ENCODE measurements around the gene MLLT6.
A peak's percentile ranks its signal among the peaks of the same experiment; 100 is the strongest.

The MLLT6 gene

GRCh38 chr17:38741461-38741860 lies 36.4 kb downstream of the MLLT6 start:
- DNase-seq (ENCODE audit: low read depth in 2 of 3, low spot score in 2 of 3) = no peak

DNA sequence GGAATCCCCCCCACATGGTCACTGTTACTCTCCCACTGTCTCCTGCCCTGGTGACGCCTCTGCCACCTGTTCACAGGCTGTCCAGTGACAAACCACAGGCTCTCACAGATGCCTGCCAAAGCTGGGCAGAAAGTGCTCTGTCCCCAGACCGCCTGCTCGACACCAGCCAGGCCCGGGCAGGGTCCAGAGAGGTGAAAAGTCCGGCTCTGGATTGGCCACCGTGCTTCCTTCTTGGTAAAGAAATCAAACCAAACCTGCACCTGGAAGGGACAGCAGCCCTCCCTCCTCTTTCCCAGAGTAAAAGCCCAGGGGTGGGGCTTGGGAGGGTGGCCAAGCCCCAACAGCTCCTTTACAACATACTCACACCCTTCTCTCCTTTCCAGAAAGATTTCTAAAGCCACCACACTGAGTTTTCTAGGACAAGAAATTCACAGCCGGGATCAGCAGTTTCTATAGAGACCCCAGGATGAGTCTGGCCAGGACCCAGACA lies 36.9 kb downstream of the MLLT6 start:
- DNase-seq (ENCODE audit: low read depth in 2 of 3, low spot score in 2 of 3) = no peak

GRCh38 chr17:38742411-38743308 lies 37.6 kb downstream of the MLLT6 start:
- no peak for DNase-seq (ENCODE audit: low read depth in 2 of 3, low spot score in 2 of 3)

DNA sequence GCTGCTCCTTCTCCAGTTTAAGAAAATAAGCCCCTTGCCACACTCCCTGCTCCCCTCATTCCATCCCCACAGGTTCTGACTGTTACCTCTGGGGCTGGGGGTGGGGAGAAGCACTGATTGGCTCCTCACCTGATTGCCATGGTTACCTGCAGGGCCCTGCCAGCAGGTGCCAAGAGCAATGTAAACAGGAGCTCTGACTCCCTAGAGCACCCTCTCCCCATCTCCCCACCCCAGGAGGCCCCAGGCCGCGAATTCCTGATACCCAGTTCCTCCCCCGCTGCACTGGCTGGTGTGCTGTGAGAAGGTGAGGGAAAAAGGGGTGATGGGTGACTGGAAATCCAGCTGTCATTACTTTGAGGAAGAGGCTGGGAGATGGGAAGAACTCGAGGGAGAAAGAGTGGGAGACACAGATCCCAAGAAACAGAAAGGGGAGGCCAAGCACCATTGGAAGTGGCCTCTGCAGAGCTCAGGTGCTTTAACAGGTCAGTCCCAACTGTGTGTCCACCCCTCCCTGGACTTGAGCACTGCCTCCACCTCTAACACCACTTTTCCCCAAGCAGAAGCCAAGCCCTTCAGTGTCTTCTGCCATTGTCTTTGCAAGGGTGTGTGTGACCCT lies 38.6 kb downstream of the MLLT6 start:
- DNase-seq (ENCODE audit: low read depth in 2 of 3, low spot score in 2 of 3) = no peak

DNA sequence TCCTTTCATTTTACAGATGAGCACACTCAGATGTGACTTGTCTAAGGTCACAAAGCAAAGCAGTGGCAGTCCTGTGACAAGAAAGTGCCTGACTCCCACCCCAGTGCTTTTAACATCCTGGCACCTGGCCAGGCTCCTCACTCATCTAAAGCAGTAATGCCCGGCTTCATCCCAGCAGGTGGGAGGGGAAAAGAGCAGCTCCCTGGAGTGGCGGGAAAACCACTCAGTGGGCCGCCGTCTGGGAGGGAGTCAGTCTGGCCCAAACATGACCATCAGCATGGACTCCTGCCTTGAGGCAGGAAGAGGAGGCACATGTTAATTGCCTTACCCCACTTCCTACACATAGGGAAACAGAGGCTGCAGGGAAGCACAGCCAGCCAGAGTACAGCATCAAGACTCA lies 40.5 kb downstream of the MLLT6 start:
- no peak for DNase-seq (ENCODE audit: low read depth in 2 of 3, low spot score in 2 of 3)

- no peak for DNase-seq (ENCODE audit: low read depth in 2 of 3, low spot score in 2 of 3)
Observed at GRCh38 chr17:38746004-38746848, 41.2 kb downstream of the MLLT6 start.

DNA sequence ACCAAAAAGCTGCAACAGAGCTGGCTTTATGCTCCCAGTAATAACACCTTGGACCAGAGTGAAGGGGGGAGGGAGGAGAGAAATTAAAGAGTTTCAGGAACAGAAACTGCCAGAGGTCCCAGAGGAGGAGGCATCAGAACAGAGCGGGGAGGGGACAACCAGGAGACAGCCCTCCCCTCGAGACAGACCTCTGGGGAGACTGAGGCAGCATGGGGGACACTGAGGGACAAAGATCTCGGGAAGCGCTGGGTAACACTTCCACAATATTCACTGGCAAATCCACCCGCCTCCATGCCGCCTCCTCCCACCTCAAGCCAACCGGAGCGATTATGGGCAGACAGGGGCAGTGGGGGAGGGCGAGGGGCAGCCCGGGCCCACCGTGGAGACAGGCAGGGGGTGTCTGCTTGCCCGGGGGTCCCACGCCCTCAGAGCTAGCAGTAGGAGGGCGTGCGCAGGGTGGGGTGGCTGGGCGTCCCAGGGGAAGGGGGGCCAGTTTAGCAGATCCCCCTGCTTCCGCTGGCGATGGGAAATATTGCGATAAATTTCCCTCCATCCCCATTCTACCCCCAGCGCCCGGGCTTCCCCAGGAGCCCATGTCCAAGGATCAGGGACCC lies 41.9 kb downstream of the MLLT6 start:
- no peak for DNase-seq (ENCODE audit: low read depth in 2 of 3, low spot score in 2 of 3)

DNA sequence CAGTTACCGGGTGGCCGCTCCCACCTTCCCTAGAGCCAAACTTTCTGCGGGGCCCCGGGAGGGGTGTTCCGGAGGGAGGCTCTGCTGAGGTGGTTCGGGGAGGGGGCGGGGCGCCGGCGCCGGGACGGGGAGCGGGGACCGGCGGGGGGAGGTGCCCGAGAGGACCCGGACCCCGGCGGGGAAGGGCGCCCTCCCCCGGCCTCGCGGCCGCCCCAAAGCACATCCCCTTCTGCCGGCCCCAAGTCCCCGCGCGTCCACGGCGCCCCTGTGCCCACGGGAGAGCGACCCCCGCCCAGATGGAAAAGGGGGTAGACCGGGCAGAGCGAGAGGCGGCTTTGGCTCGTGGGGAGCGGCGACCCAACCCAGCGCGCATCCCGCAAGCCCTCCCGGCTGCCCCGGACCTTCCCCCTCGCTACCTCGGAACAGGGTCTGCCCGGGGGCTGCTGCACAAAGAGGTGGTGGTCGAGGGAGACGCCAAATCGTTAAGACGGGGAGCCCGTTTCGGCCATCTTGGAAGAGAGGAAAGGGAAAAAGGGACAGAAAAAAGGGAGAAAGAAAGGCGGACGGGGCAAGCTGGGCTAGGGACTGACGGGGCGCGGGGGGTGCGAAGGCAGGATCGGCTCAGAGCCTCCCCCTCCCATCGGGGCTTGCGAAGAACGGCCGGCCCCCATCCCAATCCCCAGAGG lies 42.5 kb downstream of the MLLT6 start:
- no peak for DNase-seq (ENCODE audit: low read depth in 2 of 3, low spot score in 2 of 3)

- DNase-seq (ENCODE audit: low read depth in 2 of 3, low spot score in 2 of 3) = no peak
Observed at GRCh38 chr17:38748149-38748891, 43.2 kb downstream of the MLLT6 start, which contains the start of gene PCGF2. PCGF2 (minus strand) TSS chr17:38748336; CDS start chr17:38740402, 7,934 bp downstream.

DNA sequence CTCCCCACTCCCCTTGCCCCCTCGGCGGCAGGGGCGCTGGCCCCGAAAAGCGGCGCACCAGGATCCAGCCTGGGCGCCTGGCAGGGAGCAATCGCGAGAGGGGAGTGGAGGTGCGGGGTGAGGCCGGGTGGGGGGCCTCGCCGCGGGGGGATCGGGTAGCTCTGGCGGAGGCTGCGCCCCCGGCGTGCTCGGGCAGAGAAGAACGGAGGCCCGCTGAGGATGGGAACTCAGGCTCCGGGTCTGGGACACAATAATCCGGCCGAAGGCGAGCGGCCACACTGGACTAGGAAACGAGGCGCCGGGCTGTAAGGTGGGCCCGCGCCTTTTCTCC lies 43.8 kb downstream of the MLLT6 start:
- no peak for DNase-seq (ENCODE audit: low read depth in 2 of 3, low spot score in 2 of 3)

- no peak for DNase-seq (ENCODE audit: low read depth in 2 of 3, low spot score in 2 of 3)
Observed at GRCh38 chr17:38749223-38750043, 44.4 kb downstream of the MLLT6 start.

- DNase-seq (ENCODE audit: low read depth in 2 of 3, low spot score in 2 of 3) = no peak
Observed at GRCh38 chr17:38750044-38750311, 44.9 kb downstream of the MLLT6 start.

DNA sequence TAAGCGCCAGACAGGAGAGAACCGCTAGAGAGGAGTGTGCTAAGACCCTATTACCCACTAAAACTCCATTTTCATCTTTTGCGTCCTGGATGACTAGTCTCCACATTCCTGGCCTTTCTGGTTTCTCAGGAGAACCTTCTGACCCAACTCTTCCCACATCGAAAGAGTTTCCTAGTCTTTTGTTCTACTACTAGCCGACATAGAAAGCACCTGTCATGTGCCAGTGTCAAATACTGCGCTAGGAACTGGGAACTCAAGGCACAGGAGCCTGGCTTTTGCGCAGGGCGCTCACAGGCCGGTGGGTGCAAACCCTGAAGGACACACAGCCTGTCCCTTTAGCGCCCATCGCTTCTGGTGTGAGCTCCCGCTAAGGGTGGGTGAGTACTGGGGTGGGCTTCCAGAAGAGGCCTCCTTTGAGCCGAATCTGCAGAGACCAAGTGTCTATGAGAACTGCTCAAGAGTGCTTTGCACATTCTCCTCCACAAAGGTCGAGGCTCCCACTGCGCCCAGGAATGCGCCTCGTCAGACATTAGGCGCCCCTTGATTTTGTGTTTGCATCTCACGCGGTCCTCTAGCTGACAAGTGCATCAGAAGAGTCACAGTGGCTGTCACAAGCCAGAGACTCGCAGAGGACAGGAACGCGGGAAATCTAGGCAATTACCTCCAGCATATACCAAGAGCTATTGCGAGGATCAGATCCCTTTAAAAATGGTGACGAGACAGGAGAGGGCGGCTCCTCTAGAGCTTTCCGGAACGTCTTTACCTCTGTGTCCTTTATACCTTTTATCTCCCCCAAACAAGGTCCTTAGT lies 45.4 kb downstream of the MLLT6 start:
- DNase-seq (ENCODE audit: low read depth in 2 of 3, low spot score in 2 of 3) = no peak

DNA sequence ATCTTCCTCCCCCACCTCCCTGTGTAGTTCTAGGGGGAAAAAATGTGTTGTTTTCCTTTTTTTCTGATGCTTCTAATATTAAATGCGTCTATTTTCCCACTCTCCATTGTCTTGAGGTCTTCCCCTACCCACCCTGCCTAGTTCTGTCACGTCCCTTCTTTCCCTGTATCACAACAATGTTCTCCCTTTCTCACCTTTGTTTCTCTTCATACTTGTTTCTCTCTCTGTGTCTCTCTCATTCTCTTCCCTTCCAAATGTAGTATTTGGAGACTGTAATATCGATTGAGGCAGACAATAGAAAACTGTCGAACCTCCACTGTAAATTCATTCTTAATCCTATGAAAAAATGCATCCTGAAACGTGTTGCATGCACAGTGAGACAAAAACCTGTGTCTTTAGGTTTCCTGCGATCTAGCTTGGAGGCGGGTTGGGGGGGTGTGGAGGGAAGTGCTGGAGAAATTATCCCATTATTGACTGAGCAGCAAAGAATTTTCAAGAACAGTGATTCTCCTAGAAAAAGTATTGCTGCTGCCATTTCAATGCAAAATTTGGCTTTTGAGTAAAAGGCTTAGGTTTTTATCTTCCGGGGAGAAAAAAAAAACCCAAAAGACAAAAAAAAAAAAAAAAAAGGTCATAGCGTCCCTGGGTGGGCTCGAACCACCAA lies 46.2 kb downstream of the MLLT6 start:
- DNase-seq (ENCODE audit: low read depth in 2 of 3, low spot score in 2 of 3) = no peak

GRCh38 chr17:38751808-38752307 lies 46.8 kb downstream of the MLLT6 start:
- DNase-seq (ENCODE audit: low read depth in 2 of 3, low spot score in 2 of 3) = peak; percentile 56 to 99 (median 92)

- DNase-seq (ENCODE audit: low read depth in 2 of 3, low spot score in 2 of 3) = peak; percentile 74 to 91 (median 84)
Observed at GRCh38 chr17:38752308-38753070, 47.4 kb downstream of the MLLT6 start, which contains the start of gene PSMB3. PSMB3 (plus strand) TSS chr17:38752741; CDS start chr17:38752827, 86 bp downstream.

- DNase-seq (ENCODE audit: low read depth in 2 of 3, low spot score in 2 of 3) = no peak
Observed at GRCh38 chr17:38753071-38753506, 48.0 kb downstream of the MLLT6 start.
